ENCODE results near the gene NINL.

NINL gene

DNA sequence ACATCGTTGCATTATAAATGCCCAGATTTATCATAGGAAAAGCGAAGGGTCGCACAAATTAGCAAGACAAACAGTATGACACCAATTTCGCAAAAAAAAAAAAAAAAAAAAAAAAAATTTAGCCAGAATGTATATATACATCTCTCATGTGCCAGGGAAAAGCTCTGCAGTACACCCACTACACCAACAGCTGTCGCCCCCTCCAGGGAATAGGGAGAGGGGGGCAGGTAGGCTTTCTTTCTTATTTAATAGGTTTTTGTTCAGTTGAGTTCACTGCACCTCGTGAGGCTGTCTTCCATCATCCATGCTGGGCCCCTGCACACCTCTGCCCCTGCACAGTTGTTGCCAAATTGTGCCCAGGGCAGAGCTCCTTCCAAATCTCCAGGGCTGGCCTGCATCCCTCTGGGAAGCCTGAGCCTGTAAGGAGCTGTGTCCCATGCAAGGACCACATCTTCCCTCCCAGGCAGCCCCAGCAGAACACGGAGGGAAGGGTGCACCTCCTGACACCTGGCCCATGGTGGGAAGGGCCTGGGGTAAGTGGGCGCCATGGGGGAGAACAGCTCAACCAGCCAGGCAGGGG is 85.4 kb downstream of the NINL start:
- DNase-seq = no peak

DNA sequence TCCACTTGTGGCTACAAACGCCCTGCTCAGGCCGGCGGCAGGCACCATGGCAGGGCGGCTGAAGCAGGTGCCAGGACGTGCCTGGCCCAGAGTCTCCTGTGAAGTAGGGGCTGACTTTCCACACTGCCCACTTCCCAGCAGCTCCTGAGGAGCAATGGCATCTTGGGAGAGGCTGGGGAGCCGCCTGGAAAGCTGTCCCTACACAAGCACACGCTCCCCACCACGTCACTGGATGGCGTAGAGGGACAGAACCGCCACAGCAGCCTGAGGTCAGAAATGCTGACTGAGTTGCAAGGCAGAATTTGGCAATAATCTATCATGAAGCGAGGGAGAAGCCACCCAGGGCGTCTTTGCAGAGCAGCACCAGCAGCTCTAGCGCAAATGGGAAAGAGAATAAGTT is 86.3 kb downstream of the NINL start:
- DNase-seq = no peak

DNA sequence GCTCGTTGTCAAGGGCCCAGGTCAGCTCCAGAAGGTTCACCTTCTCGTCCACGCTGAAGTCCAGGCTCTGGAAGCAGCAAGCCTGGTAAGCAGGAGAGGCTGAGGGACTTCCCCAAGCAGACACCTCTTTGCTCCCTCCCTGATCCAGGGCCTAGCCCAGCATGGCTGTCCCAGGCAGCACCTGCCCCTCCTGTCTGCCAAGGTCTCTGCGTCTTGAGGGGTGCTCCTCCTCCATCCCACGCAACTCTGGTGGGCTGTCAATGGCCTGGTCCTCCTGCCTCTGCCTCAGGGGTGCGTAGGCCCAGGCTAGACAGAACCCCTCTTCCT is 87.1 kb downstream of the NINL start:
- no peak for DNase-seq

DNA sequence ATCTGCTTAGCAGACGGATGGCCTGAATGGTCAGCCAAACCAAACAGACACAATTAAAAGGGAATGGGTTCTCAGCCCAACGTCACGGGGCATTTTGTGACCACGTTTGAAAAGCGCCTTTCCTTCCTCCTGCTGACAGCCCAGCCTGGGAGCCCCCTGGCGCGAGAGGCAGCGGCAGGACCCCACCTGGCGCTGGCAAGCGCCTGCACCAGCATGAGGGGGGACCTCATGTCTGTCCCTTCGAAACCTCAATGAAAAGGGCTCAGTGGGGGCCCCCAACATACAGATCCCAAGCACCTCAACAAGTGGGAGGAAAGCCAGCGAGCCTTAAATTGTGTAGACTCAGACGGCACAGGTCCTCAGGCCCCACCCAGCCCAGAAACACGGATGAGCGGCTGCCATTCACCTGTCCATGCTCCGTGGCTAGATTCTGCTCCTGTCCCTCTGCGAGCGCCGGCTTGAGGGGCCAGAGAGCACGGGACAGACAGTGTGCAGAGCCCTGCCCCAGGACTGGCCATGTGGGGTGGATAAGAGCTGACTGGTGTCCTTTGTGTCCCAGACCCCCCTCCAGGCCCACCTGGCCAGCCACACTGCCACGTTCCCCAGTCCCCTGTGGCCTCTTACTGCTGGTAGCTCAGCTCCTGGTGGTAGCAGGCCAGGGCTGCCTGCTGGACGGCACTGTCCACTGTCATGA is 87.6 kb downstream of the NINL start:
- DNase-seq = no peak

DNA sequence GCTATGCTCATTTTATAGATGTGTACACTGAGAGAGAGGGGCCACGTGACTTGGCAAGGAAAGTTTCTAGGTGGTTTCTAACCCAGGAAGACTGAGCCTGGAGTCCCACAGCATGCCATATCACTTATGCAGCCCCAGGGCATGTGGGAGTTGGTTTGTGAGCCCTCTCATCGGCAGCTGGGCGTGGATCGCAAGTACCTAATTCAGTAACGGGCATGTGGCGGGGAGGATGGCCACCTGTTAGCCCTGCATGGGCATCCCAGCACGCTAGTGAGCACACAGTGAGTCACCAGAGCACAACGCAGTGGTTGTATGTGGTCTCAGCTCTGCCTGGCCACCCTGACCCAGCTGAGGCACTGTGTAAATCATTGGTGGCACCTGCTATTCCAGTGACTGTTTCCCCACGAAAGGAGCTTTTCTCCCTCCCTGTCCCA is 88.3 kb downstream of the NINL start:
- DNase-seq = no peak

DNA sequence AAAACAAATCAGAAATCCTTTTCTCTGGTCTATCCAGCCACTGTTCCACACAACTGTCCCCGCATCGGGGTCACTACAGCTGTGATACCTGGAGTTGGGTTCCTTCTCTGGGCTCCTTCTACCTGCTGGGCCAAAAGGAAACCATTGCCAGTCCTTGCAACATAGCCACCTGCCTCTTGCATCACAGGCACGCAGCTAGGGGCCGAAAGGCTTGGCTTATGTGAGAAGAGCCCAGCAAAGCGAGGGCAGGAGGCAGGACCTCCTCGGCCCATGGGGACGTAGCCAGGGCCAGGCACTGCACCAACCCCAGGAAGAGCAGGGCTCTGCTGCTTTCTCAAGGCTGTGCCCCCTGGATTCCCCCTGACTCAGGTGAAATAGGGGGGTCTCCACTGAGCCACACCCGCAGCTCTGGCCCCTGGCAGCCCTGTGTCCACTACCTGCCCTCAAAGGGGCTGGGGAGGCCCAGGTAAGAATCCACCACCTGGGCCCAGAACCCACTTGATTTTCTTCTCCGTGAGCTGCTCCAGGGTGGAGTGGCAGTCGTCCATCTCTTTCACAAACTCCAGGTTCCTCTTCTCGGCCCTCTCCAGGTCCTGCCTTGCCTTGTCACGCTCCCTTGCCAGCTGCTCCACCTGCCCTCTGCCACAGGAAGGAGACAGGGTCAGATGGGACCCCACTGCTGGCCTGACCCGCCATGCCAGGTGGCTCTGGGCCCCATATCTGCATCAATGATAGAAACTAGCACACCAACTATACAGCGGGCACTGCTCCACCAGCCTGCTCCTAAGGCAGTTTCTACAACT is 89.0 kb downstream of the NINL start:
- DNase-seq = no peak

DNA sequence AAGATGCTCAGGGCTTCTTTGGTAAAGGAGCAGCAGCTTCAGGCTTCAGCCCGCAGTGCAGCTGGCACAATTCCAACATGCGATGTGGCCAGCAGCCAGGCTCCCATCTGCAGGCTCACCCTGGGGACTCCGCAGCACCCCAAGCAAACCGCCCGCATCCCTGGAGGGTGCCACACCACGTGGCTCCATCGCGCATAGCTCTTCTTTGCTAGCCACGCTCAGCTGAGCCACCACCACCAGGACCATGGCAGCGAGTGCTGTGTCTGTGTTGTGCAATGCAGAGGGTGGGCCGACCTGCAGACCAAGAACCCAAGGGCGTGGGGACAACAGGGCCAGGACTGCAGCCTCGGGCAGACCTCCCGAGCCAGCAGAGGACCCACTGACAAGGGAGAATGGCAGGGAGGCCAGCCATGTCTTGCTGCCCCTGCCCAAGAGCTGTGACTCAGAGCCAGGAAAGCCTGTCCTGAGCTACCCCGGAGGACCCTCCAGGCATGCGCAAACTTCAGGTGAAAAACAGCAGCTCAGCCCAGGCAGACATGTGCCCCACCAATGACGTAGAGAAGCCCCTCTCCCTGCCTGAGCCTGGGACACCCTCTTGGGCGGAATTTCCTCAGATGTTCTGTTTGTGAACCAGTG is 90.0 kb downstream of the NINL start:
- DNase-seq = no peak

DNA sequence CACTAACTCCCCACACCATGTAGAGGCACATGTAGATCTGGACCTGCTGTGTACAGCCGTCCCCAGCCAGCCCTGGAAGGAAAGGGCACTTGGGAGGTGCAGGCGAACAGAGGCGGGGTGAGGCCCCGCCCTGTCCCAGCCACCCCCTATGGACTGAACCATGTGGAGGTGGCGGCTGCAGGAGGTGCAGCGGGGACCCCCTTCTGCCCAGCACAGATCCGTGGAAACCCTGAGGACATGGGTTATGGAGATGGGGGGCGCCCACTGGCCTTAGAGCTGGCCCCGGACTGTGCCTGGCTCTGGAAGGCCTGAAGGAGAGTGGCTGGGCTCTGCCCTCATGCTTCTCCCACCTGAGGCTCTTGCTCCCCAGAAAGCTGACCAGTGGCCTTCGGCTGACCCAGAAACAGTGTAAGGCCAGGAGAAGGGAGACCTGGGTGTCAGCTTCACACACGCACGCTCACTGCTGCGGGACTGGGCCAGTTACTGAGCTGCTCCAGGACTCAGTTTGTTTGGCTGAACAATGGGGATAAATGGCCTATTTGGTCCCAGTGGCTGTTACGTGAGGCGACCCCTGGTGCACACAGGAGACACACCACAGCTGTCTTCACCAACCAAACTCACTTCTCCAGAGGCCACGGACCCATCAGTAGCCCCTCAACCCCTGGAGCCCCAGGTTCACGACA is 90.7 kb downstream of the NINL start:
- DNase-seq = no peak

DNA sequence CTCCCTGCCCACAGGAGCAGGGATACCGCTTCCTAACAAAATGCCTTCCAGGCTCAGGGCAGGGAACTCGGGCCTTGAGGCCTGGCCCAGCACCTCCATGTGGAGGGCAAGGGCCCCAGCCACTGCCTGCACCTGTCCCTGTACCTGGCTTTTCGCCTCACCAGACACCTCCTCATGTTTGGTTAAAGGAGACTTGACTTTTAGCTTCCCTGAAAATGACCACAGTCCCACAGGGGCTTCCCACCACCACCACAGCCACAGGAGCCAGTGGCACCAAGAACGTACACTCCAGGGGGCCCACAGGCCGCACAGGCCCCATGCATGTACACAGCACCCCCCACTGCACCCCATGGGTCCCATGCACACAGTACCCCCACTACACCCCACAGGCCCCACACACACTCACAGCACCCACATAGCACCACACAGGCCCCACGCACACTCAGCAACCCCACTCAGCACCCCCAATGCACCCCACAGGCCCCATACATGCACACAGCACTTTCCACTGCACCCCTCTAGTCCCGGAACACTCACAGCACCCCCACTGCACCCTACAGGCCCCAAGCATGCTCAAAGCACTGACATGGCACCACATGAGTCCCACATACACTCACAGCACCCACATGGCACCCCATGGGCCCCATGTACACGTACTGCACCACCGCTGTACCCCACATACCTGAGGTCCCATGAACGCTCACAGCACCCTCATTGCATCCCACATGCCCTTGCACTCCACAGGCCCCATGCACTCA is 91.4 kb downstream of the NINL start:
- no peak for DNase-seq

DNA sequence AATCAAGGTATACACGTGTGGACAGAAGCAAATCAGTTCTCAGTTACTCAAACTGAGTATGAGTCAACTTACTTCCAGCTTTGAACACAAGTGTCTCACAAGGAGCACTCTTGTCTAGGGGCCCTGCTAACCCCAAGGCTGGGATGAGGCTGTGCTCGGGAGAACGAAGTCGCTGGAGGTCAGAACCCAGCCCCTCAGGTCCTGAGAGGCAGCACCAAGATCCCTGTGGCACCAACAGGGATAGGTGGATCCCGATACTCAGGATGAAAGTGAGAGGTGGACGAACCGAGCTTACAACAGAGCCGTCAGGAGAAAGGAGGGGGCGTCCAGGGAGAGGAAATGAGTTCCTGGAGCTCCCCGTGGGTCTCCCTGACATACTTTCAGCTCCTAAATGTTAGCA is 92.2 kb downstream of the NINL start:
- DNase-seq = no peak

DNA sequence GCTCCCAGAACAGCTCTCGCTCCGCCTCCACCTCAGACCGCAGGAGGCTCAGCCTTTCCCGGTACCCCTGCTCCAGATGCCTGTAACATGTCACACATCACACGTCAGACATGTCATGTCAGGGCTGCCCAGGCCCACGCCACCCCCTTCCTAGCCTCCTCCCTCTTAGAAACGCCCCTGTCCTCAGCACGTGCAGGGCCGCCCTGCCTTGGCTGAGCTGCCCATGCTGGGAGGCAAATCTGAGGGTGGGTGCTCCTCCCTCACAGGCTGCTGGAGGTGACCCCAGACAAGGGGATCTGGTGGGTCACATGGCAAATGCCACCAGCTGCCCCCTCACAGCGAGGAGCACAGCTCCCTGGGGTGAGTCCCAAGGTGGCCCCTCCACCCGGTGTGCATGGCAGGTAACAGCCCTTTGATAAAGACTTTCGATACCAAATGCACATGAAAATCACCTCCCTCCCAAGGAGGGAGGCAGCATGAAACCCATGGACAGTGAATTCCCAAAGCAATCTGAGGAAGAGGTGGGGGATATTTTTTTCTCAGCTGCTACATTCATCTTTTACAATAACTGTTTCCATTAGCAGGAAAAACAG is 93.8 kb downstream of the NINL start:
- DNase-seq = no peak

DNA sequence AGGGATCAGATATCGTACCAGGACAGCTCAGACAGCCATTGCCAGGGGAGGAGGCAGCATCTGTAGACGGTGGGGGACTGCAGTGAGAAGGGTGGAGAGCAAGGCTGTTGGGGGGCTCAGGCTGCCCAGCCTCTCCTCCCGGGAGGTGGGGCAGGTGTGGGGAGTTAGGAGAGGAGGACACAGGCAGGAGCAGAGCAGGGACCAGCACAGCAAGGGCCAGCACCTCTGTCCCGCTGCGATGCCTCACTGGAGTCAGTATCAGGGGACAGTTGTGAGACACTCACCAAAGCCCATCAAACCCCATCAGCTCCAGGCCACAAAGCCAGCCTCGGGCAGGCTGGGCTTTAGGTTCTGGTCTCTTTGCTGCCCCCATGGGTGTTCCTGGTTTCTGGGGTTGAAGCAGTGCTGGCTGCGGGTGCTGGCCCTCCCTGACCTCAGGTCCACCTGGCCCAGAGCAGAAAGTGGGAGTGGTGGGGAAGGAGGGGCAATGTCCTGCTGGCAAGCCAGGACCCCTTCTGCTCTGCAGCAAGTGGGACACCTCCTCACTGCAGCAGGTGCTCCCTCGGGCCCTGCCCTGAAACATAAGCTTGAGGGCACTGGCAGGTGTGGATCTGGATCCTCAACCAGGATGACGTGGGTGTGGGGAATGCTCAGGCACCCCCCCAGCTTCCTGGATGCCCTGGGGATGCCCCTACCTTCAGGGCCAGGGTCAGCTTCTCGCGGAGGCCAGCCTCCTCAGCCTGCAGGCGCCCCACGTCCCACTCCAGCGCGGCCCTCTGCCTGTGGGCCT is 94.5 kb downstream of the NINL start:
- no peak for DNase-seq

DNA sequence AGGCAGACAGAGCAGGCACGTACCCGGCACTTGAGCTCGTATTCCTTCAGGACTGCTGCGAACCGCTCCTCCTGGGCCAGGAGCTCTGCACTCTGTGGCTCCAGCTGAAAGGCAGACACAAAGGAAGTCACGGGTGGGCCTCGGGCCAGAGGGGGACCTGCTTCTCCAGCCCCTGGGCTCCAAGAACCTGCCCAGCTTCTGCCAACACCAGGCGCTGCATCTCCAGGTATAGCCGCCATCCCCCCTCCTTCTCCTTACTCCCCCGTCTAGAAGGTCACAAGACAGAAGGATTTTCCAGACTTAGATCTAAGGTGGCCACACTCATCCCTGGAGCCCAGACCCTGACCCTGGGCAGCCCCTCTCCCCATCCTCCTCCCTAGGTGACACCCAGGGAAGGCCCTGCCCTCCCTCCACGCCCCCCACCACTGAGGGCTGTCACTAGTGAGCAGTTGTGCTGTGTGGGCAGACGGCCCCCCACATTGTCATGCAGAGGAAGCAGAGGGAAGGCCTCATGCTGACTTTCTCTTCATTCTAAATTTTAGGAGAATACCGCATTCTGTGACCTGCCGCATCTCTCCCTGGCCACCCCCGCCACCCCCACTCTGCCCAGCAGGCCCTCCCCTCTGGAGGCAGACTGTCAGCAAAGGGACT is 96.0 kb downstream of the NINL start:
- no peak for DNase-seq

DNA sequence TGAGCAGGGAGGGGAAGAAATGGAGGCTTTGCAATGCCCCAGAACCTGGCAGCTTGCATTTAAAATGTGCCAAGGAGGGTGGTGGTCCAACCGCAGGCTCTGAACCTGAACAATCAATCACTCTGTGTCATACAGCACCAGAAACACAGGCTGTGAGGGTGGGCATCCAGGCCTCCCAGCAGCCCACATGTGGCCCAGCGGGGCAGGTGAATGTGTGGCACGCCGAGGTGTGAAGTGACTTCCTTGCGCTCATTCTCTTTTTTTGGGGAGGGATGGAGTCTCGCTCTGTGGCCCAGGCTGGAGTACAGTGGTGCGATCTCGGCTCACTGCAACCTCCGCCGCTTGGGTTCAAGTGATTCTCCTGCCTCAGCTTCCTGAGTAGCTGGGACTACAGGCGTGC is 97.4 kb downstream of the NINL start:
- no peak for DNase-seq

DNA sequence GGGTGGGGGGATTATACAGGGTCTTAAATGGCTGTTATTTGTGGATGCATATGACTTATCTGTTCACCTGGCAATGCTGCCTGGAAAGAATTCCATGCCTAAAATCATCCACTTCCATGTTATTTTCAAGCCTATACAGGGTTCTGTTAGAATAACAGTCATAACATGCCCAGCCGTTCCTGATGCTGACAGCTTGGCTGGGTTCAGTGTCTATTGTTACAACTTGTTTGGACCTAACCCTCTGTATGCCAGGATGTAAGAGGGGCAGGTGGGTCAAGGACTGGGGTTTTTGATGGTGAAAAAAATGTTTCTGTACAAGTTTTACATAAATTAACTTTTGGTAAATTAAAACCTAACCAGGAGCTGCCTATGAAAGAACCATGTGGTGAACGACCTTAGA is 98.0 kb downstream of the NINL start:
- no peak for DNase-seq

DNA sequence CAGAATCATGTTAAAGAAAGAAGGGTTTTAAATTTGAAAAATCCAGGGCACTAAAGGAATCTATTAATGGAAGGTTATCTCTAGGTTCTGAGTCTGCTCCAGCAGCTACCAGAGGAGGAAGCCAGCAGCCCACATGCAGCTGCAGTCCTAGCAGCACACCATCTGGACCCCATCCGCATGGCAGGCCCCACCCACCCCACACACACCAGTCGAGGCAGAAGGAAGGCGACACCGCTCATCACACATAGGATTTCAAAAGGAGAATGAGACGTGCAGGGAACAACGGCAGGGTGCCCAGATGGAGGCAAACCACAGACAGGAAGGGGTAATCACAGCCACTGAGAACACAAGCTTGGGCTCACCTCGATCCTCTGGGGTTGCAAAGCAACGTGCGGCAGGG is 99.0 kb downstream of the NINL start:
- DNase-seq = no peak

DNA sequence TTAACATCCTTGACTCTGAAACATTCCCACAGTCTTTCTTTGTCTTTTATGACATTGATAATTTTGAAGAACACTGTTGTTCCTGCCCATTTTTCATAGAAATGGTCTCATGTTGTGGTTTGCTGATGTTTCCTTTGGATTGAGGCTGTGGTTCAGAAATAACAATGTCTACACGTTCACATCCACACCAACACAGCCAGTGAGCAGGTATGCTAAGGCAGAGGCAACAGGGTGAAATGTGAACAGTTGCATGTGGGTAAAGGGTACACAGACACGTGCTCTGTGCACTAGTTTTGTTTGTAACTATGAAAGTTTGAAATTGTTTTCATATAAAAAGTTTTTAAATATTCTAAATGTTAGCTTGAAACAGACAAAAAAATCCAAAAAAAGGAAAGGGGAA is 99.5 kb downstream of the NINL start:
- DNase-seq = no peak

DNA sequence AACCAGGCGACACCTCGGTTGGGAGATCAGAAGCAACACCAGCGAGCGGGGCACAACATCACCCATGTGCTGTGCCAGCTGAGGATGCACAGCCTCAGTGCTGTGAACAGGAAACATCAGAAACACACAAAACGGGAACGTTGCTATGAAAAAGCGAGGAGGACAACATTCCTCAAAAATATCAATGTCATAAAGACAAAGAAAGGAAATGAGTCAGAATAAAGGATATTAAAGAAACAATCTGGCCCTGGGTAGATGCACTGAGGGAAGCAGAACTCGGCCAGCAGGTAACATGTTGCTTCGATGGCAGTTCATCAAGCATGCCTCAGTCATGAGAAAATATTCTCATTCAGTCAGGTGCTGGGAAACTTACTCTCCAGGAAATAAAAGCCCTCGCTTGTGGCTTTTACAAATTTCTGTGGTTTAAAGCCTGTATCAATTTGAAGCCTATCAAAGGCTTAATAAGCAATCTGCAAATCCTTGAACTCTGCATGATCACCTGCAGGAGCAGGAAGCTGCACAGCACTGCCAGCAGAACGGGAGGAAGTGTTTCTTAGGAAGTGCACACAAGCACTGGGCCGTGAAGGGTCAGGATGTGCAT is 100.3 kb downstream of the NINL start:
- no peak for DNase-seq

DNA sequence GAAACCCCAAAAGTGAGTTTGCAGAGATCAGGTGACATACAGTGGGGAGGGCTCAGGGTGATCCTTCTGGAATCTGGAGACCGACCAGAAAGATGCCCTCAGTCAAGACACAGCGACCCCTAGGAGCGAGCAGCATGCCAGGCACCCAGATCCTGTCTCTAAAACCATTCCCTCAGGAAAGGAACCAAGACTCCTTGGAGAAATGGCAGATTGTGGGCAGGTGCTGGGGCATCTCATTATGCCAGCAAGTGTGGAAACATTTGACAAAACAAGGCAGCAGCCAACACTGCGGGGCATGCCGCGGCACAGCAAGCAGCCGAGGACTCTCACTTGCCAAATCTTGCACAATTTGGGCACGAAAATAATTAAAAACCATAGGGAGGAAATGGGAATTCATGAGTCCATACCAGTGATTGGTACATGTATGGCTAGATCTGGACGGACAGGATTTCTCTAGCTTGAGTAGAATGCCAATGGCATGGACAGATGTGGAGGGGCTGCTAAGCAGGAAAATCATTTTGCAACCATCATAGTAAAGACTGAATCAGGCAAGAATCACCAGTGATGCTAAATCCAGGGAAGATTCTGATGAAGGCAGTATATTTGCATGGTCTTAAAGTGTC is 101.0 kb downstream of the NINL start:
- DNase-seq = no peak
